Measurements from ENCODE around the gene TMCO4.
"Not testable (repeated sequence)": the region's sequence is repeated elsewhere in the genome, so short reads cannot be mapped to it uniquely, and the experiment has no call there.

TMCO4 gene

GRCh38 chr1:19799230-19800075 is at the start of gene TMCO4:
TMCO4 (minus strand) TSS chr1:19799916; CDS start chr1:19780758, 19,158 bp downstream.
- DNase-seq (ENCODE audit: low read depth), result peak; percentile 65

- not testable (repeated sequence) for DNase-seq (ENCODE audit: low read depth)
These were observed 49.6 kb upstream of the TMCO4 start for GRCh38 chr1:19849307-19849706.

- DNase-seq (ENCODE audit: low read depth), result not testable (repeated sequence)
These were observed 47.6 kb upstream of the TMCO4 start for GRCh38 chr1:19847334-19847733.

GRCh38 chr1:19846338-19846737 is 46.6 kb upstream of the TMCO4 start:
- no peak for DNase-seq (ENCODE audit: low read depth)

- DNase-seq (ENCODE audit: low read depth), result no peak
These were observed 45.8 kb upstream of the TMCO4 start for GRCh38 chr1:19845555-19845954.

- no peak for DNase-seq (ENCODE audit: low read depth)
These were observed 45.2 kb upstream of the TMCO4 start for GRCh38 chr1:19844731-19845495.

- no peak for DNase-seq (ENCODE audit: low read depth)
These were observed 40.5 kb upstream of the TMCO4 start for GRCh38 chr1:19840228-19840627.

- no peak for DNase-seq (ENCODE audit: low read depth)
These were observed 38.1 kb upstream of the TMCO4 start for GRCh38 chr1:19837866-19838265.

GRCh38 chr1:19835578-19835977 is 35.9 kb upstream of the TMCO4 start:
- DNase-seq (ENCODE audit: low read depth), result no peak

GRCh38 chr1:19831441-19831840 is 31.7 kb upstream of the TMCO4 start:
- DNase-seq (ENCODE audit: low read depth), result no peak

GRCh38 chr1:19828546-19828945 is 28.8 kb upstream of the TMCO4 start:
- no peak for DNase-seq (ENCODE audit: low read depth)

GRCh38 chr1:19825298-19825697 is 25.6 kb upstream of the TMCO4 start:
- DNase-seq (ENCODE audit: low read depth), result no peak

GRCh38 chr1:19824541-19824940 is 24.8 kb upstream of the TMCO4 start:
- DNase-seq (ENCODE audit: low read depth), result no peak

GRCh38 chr1:19824036-19824435 is 24.3 kb upstream of the TMCO4 start:
- DNase-seq (ENCODE audit: low read depth), result no peak

- no peak for DNase-seq (ENCODE audit: low read depth)
These were observed 20.0 kb upstream of the TMCO4 start for GRCh38 chr1:19819701-19820100.

GRCh38 chr1:19818324-19818723 is 18.6 kb upstream of the TMCO4 start:
- no peak for DNase-seq (ENCODE audit: low read depth)

- DNase-seq (ENCODE audit: low read depth), result no peak
These were observed 17.4 kb upstream of the TMCO4 start for GRCh38 chr1:19817160-19817559.

GRCh38 chr1:19816737-19817086 is 17.0 kb upstream of the TMCO4 start:
- not testable (repeated sequence) for DNase-seq (ENCODE audit: low read depth)

GRCh38 chr1:19815801-19816736 is 16.4 kb upstream of the TMCO4 start:
- DNase-seq (ENCODE audit: low read depth), result no peak

GRCh38 chr1:19814681-19815503 is 15.2 kb upstream of the TMCO4 start, which contains the start of gene RNF186:
RNF186 (minus strand) TSS chr1:19815283; CDS start chr1:19815101, 182 bp downstream.
- no peak for DNase-seq (ENCODE audit: low read depth)

- no peak for DNase-seq (ENCODE audit: low read depth)
These were observed 14.5 kb upstream of the TMCO4 start for GRCh38 chr1:19814244-19814661.

Data from CMK (cell line).